Measurements from ENCODE around the gene NSMCE4A. TPM values are rescaled to one million over a fixed set of nuclear protein-coding genes. Genes with fewer than 3 reads are reported as not detected.
"Not testable (repeated sequence)": the region's sequence is repeated elsewhere in the genome, so short reads cannot be mapped to it uniquely, and the experiment has no call there.

Gene NSMCE4A
- total RNA-seq, 1 donor from 2014 or later = 85.0 TPM

DNA sequence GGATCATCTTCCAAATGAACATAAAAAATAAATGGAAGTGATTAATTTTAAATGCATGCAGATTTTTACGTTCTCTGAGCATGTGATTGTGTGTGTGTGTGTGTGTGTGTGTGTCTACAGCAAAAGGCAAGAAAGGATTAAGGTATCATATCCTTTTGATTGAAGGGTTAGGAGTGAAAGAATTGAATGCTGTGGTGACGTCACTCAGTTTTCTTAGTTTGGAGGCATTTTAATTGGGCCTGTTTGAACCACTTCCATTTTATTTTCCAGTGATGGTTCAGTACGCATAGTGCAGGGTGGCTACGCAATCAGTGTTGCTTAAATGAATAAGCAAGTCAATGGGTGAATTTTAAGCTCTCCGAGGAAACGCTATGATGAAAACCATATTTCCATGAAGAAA, 45.2 kb upstream of the NSMCE4A start:
- no peak overlapping the region for H3K4me3 Mint-ChIP-seq
- peaks cover 15% of the 10 kb centered on the region for H3K4me1 Mint-ChIP-seq
- TF ChIP-seq, protein P1, sequence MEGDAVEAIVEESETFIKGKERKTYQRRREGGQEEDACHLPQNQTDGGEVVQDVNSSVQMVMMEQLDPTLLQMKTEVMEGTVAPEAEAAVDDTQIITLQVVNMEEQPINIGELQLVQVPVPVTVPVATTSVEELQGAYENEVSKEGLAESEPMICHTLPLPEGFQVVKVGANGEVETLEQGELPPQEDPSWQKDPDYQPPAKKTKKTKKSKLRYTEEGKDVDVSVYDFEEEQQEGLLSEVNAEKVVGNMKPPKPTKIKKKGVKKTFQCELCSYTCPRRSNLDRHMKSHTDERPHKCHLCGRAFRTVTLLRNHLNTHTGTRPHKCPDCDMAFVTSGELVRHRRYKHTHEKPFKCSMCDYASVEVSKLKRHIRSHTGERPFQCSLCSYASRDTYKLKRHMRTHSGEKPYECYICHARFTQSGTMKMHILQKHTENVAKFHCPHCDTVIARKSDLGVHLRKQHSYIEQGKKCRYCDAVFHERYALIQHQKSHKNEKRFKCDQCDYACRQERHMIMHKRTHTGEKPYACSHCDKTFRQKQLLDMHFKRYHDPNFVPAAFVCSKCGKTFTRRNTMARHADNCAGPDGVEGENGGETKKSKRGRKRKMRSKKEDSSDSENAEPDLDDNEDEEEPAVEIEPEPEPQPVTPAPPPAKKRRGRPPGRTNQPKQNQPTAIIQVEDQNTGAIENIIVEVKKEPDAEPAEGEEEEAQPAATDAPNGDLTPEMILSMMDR (conservative IDR thresholded peaks at IDR 0.05) = no peak
- H3K27ac Mint-ChIP-seq (ENCODE audit: unreplicated experiment) = no peak overlapping the region
- no peaks in the 10 kb centered on the region for H3K9me3 Mint-ChIP-seq
- no peaks in the 10 kb centered on the region for H3K27me3 Mint-ChIP-seq (ENCODE audit: low read depth)
- H3K36me3 Mint-ChIP-seq (ENCODE audit: low read depth) = no peaks in the 10 kb centered on the region
- no peak for DNase-seq (ENCODE audit: low read depth, low spot score)

DNA sequence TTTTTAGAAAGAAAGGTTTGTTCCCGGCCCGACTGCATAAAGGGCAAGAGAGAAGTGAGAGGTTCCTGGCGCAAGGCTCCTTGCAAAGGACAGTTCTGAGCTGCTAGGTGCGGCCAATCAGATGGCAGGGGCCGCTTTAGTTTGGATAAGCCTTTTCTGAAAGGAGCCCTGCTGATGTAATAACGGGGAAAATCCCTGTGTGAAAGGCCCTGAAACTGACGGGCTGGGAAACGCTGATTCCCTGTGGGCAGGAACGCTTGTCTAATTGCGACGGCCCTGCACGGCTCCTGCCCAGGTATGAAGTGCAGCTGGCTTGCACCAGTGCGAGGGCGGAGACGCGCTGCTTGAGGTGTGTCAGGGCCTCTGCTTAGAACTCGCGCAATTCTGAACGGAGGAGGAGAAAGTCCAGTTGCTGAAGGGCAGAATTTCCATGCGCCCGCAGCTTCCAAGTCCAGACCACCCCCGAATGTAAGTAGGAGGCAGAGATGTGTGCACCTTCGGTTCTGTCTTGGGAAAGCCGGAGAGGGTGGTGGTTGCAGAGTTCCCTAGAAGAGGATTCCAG, 44.5 kb upstream of the NSMCE4A start:
- Mint-ChIP-seq H3K27ac (ENCODE audit: unreplicated experiment) (no peak overlapping the region), H3K36me3 (ENCODE audit: low read depth) (no peaks in the 10 kb centered on the region), H3K27me3 (ENCODE audit: low read depth) (no peaks in the 10 kb centered on the region), H3K4me1 (peaks cover 15% of the 10 kb centered on the region), H3K4me3 (no peak overlapping the region), H3K9me3 (no peaks in the 10 kb centered on the region)
- no peak for DNase-seq (ENCODE audit: low read depth, low spot score)
- TF ChIP-seq, protein P1 (conservative IDR thresholded peaks at IDR 0.05) = no peak

DNA sequence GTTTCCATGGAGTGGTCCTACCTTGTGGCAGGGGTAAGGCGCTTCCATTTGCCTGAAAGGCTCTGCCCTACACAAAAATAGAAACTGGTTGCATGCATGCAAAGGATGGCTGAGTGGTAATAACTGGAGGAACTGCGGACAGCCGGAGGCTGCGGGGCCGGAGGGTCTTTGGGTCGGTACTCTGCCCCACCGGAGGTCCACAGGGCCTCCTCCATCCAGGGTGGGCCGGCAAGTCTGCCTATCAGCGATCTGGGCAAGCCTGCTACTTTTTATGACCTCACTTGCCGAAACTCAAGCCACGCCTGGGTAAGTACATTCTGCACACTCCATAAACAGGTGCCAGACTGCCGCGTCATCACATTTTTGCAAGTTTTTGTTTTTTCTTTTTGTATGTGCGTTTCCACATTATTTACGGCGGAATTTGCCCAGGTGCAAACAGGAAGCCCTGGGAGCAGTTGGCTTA, 44.0 kb upstream of the NSMCE4A start:
- no peaks in the 10 kb centered on the region for H3K36me3 Mint-ChIP-seq (ENCODE audit: low read depth)
- peaks cover 15% of the 10 kb centered on the region for H3K4me1 Mint-ChIP-seq
- TF ChIP-seq, protein P1 (conservative IDR thresholded peaks at IDR 0.05) = no peak
- no peak overlapping the region for H3K27ac Mint-ChIP-seq (ENCODE audit: unreplicated experiment)
- DNase-seq (ENCODE audit: low read depth, low spot score) = no peak
- H3K27me3 Mint-ChIP-seq (ENCODE audit: low read depth) = no peaks in the 10 kb centered on the region
- H3K9me3 Mint-ChIP-seq = no peaks in the 10 kb centered on the region
- no peak overlapping the region for H3K4me3 Mint-ChIP-seq

GRCh38 chr10:122018491-122018890, 43.5 kb upstream of the NSMCE4A start:
- peaks cover 15% of the 10 kb centered on the region for H3K4me1 Mint-ChIP-seq
- DNase-seq (ENCODE audit: low read depth, low spot score) = no peak
- H3K36me3 Mint-ChIP-seq (ENCODE audit: low read depth) = no peaks in the 10 kb centered on the region
- H3K4me3 Mint-ChIP-seq = no peak overlapping the region
- H3K9me3 Mint-ChIP-seq = no peaks in the 10 kb centered on the region
- H3K27ac Mint-ChIP-seq (ENCODE audit: unreplicated experiment) = no peak overlapping the region
- TF ChIP-seq, protein P1 (conservative IDR thresholded peaks at IDR 0.05) = no peak
- no peaks in the 10 kb centered on the region for H3K27me3 Mint-ChIP-seq (ENCODE audit: low read depth)

DNA sequence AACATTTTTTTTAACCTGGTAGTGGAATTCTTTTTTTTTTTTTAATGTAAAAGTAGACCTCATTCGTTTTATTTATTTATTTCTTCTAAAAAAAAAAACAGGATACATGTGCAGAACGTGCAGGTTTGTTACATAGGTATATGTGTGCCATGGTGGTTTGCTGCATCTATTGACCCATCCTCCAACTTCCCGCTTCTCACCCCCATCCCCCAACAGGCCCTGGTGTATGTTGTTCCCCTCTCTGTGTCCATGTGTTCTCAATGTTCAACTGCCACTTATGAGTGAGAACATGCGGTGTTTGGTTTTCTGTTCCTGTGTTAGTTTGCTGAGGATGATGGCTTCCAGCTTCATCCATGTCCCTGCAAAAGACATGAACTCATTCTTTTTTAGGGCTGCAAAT, 42.9 kb upstream of the NSMCE4A start:
- not testable (repeated sequence) for DNase-seq (ENCODE audit: low read depth, low spot score); H3K36me3 Mint-ChIP-seq (ENCODE audit: low read depth); H3K4me3 Mint-ChIP-seq; H3K9me3 Mint-ChIP-seq; H3K27ac Mint-ChIP-seq (ENCODE audit: unreplicated experiment); H3K27me3 Mint-ChIP-seq (ENCODE audit: low read depth)
- H3K4me1 Mint-ChIP-seq = peaks cover 15% of the 10 kb centered on the region

- Mint-ChIP-seq H3K27me3 (ENCODE audit: low read depth) (no peaks in the 10 kb centered on the region), H3K4me1 (peaks cover 15% of the 10 kb centered on the region), H3K27ac (ENCODE audit: unreplicated experiment) (no peak overlapping the region), H3K9me3 (no peaks in the 10 kb centered on the region), H3K4me3 (no peak overlapping the region), H3K36me3 (ENCODE audit: low read depth) (no peaks in the 10 kb centered on the region)
- DNase-seq (ENCODE audit: low read depth, low spot score) = no peak
- TF ChIP-seq, protein P1 (conservative IDR thresholded peaks at IDR 0.05) = no peak
Observed at GRCh38 chr10:122014652-122015248, 39.7 kb upstream of the NSMCE4A start.

All from neural crest cell (in vitro differentiated cells).